Duodenal mucosa (tissue), 2 donors: Measurements from ENCODE around the gene OXER1.

ENCODE experiments used
- H3K27ac ChIP-seq: one replicate; pipeline ENCODE4 v1.7.0; 2013; ENCODE audit warnings: low read depth, low read length
- H3K27me3 ChIP-seq, 2 donors: one replicate each; pipeline ENCODE4 v1.7.0; 2013; ENCODE audit warnings: low read length in 2 of 2, control low read depth in 1 of 2; ENCODE audit not compliant: insufficient read depth in 2 of 2, control insufficient read depth in 1 of 2
- H3K36me3 ChIP-seq, 2 donors: one replicate each; pipeline ENCODE4 v1.7.0; 2013; ENCODE audit warnings: low read length in 2 of 2, control low read depth in 1 of 2; ENCODE audit not compliant: insufficient read depth in 2 of 2, control insufficient read depth in 1 of 2
- H3K4me1 ChIP-seq, 2 donors: one replicate each; pipeline ENCODE4 v1.7.0; 2013; ENCODE audit warnings: low read length in 2 of 2, control low read depth in 1 of 2; ENCODE audit not compliant: insufficient read depth in 2 of 2, control insufficient read depth in 1 of 2
- H3K4me3 ChIP-seq, 2 donors: one replicate each; pipeline ENCODE4 v1.7.0; 2013; ENCODE audit warnings: low read length in 2 of 2, low read depth in 1 of 2
- H3K9ac ChIP-seq, 2 donors: one replicate each; pipeline ENCODE4 v1.7.0; 2013; ENCODE audit warnings: low read length in 2 of 2, low read depth in 1 of 2
- H3K9me3 ChIP-seq, 2 donors: one replicate each; pipeline ENCODE4 v1.7.0; 2013; ENCODE audit warnings: low read length in 2 of 2, control low read depth in 1 of 2; ENCODE audit not compliant: control insufficient read depth in 1 of 2

Gene OXER1

DNA sequence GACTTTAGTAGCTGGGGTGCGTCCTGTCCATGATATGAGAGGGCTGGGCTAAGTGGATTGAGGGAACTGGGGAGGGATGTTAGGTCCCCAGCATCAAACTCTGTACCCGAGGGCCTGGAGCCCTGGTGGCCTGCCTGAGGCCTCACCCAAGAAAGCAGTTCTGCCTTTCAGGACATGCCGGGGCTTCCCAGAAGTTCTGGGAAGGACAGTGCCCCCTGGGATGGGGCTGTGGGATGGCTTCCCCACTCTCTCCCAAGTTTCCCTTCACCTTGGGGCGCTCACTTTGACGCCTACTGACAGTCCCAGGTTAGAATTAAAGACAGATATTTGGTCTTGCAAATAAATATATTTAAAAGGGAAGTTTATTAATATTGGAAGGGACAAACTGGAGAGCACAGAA, 1.8 kb downstream of the OXER1 start:
- Histone ChIP-seq H3K4me1 (no peaks in the 10 kb centered on the region), H3K27ac (no peak overlapping the region), H3K4me3 (no peak overlapping the region), H3K36me3 (peaks cover 0 to 3% of the 10 kb centered on the region in 2 donors), H3K9me3 (no peaks in the 10 kb centered on the region), H3K9ac (no peak overlapping the region), H3K27me3 (no peaks in the 10 kb centered on the region)

GRCh38 chr2:42761554-42761953, 2.4 kb downstream of the OXER1 start:
- H3K9ac ChIP-seq: no peak overlapping the region
- no peaks in the 10 kb centered on the region for H3K27me3 ChIP-seq
- no peak overlapping the region for H3K27ac ChIP-seq
- H3K9me3 ChIP-seq: no peaks in the 10 kb centered on the region
- no peaks in the 10 kb centered on the region for H3K4me1 ChIP-seq
- no peak overlapping the region for H3K4me3 ChIP-seq
- no peaks in the 10 kb centered on the region for H3K36me3 ChIP-seq

GRCh38 chr2:42758751-42759150, 5.2 kb downstream of the OXER1 start:
- no peak overlapping the region for H3K27ac ChIP-seq
- no peak overlapping the region for H3K4me3 ChIP-seq
- no peak overlapping the region for H3K9ac ChIP-seq
- H3K27me3 ChIP-seq: no peaks in the 10 kb centered on the region
- H3K4me1 ChIP-seq: peaks cover 0 to 2% of the 10 kb centered on the region in 2 donors
- H3K36me3 ChIP-seq: no peaks in the 10 kb centered on the region
- H3K9me3 ChIP-seq: no peaks in the 10 kb centered on the region

DNA sequence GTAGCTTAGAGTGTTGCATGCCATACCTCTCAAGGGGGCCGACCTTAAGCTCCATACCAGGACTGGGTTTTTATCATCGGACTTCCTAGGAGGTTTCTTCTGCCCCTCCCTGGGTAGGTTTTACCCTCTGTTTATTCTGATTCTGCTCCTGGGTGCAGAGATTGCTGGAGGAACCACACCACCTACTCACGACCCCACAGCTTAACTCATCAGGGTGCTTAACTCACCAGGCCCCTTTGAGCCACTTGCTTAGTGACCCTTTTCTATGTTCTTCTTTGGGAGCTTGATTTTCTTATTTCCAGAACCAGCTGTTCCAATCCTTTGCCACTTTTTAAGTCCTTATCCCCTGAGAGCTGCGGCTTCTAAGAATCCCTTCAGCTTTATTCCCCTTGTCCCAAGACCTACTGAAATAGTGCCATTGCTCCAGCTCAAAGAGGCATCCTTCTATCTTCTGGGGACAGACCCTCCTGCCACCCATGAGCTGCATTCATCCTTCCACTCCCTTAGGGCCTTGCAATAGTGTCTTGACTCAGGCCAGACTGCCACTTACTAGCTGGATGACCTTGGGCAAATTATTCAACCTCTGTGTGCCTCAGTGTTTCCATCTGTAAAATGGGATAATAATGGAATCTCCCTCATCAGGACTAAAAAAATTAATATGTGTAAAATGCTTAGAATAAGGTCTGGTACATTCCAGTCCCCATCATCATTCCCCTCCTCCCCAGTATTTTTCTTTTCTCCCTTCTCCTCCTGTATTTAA, 5.8 kb downstream of the OXER1 start:
- H3K9ac ChIP-seq: no peak overlapping the region
- H3K9me3 ChIP-seq: no peaks in the 10 kb centered on the region
- H3K27me3 ChIP-seq: no peaks in the 10 kb centered on the region
- H3K4me1 ChIP-seq: peaks cover 0 to 8% of the 10 kb centered on the region in 2 donors
- no peak overlapping the region for H3K27ac ChIP-seq
- H3K4me3 ChIP-seq: no peak overlapping the region
- H3K36me3 ChIP-seq: peaks cover 0 to 2% of the 10 kb centered on the region in 2 donors

- H3K36me3 ChIP-seq: peaks cover 0 to 2% of the 10 kb centered on the region in 2 donors
- H3K9me3 ChIP-seq: no peaks in the 10 kb centered on the region
- no peak overlapping the region for H3K27ac ChIP-seq
- no peak overlapping the region for H3K9ac ChIP-seq
- H3K27me3 ChIP-seq: no peaks in the 10 kb centered on the region
- no peak overlapping the region for H3K4me3 ChIP-seq
- peaks cover 6 to 14% of the 10 kb centered on the region in 2 donors for H3K4me1 ChIP-seq
These were observed 6.9 kb downstream of the OXER1 start for GRCh38 chr2:42756966-42757513.

DNA sequence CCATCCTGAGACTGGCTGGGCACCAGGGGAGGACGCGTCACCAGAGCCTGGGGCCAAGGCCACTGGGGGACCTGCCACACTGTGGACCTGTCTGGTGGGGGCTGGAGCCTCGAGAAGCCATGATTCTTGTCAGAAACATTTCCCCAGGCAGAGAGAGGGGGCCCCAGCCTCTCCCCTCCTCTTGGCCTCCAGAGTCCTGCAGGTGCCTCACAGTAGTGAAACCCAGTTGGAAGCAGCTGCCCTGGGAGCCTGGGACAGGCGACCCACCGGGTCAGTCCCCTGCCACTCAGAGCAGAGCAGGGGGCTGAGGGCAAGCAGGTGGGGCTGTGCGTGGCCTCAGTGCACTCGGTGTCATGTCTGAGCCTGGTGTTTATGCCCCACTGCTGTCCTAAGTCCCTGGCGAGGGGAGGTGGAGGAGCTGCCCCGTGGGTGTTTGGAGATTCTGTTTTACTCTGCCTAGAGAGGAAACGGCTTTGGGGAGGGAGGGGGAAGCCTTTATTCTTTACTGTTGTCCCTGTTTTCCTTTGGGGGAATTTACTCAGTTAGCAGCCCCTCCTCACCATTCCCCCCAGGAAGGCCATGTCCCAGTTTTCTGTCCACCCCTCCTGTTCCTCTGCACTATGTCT, 7.7 kb downstream of the OXER1 start:
- no peak overlapping the region for H3K27ac ChIP-seq
- peaks cover 6 to 18% of the 10 kb centered on the region in 2 donors for H3K4me1 ChIP-seq
- H3K9ac ChIP-seq: no peak overlapping the region
- H3K27me3 ChIP-seq: no peaks in the 10 kb centered on the region
- no peak overlapping the region for H3K4me3 ChIP-seq
- no peaks in the 10 kb centered on the region for H3K9me3 ChIP-seq
- peaks cover 0 to 2% of the 10 kb centered on the region in 2 donors for H3K36me3 ChIP-seq

GRCh38 chr2:42755191-42755880, 8.6 kb downstream of the OXER1 start:
- Histone ChIP-seq H3K9me3 (no peaks in the 10 kb centered on the region), H3K27ac (no peak overlapping the region), H3K9ac (no peak overlapping the region), H3K4me1 (peaks cover 6 to 18% of the 10 kb centered on the region in 2 donors), H3K36me3 (peaks cover 0 to 2% of the 10 kb centered on the region in 2 donors), H3K27me3 (no peaks in the 10 kb centered on the region), H3K4me3 (no peak overlapping the region)

GRCh38 chr2:42754776-42755140, 9.2 kb downstream of the OXER1 start:
- Histone ChIP-seq H3K36me3 (peaks cover 0 to 2% of the 10 kb centered on the region in 2 donors), H3K27me3 (no peaks in the 10 kb centered on the region), H3K4me3 (no peak overlapping the region), H3K9ac (no peak overlapping the region), H3K27ac (no peak overlapping the region), H3K4me1 (peaks cover 6 to 18% of the 10 kb centered on the region in 2 donors), H3K9me3 (no peaks in the 10 kb centered on the region)

- H3K36me3 ChIP-seq: peaks cover 0 to 2% of the 10 kb centered on the region in 2 donors
- no peak overlapping the region for H3K27ac ChIP-seq
- H3K9me3 ChIP-seq: no peaks in the 10 kb centered on the region
- peaks cover 6 to 18% of the 10 kb centered on the region in 2 donors for H3K4me1 ChIP-seq
- H3K27me3 ChIP-seq: no peaks in the 10 kb centered on the region
- H3K4me3 ChIP-seq: no peak overlapping the region
- H3K9ac ChIP-seq: no peak overlapping the region
These were observed 9.7 kb downstream of the OXER1 start for GRCh38 chr2:42754021-42754775.
